Globus pallidus (tissue), 1 donor: ENCODE results near the gene TLCD2.
"Not testable (repeated sequence)": the region's sequence is repeated elsewhere in the genome, so short reads cannot be mapped to it uniquely, and the experiment has no call there.

ENCODE experiments used
- DNase-seq: peaks from one replicate; pipeline ENCODE4 v3.0.0-alpha.2; 2015; ENCODE audit warnings: low spot score

TLCD2 gene, protein sequence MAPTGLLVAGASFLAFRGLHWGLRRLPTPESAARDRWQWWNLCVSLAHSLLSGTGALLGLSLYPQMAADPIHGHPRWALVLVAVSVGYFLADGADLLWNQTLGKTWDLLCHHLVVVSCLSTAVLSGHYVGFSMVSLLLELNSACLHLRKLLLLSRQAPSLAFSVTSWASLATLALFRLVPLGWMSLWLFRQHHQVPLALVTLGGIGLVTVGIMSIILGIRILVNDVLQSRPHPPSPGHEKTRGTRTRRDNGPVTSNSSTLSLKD

DNA sequence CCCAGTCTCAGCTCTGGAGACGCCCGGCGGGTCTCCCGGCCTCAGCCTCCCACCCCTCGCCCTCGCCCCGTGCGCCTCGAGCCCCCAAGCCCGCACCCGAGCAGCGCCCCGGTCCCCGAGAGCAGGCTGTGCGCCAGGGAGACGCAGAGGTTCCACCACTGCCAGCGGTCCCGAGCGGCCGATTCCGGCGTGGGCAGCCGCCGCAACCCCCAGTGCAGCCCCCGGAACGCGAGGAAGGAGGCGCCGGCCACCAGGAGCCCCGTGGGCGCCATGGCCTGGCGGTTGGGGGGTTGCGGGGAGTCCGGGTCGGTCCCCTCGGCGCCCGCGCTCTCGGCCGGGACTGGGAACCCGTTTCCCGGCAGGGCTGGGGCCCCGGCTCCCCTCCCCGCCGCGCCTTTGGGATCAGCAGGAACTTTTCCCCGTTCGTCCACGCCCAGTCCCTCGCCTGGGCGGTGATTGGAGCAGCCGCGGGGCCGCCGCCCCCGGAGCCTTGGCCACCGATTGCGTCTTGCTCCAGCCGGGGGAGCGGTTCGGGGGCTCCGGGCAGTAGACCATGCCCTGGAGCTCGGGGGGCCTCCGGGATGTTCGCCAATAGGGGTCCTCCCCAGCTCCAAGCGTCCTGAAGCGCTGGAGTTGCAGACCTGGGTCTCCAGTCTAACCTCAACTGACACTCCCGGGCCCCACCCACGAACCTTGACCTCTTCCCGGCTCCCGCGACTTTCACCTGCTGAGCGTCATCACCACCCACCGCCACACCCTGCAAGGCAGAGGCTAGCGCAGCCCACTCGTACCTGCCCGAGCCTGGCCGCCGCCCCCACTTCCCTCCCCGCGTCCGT, at the start of gene TLCD2:
Gene TLCD2, minus strand, starts transcription at position 407 of the 836 bp plus-strand sequence. Its CDS starts 135 bp downstream, at position 272.
- no peak for DNase-seq

DNA sequence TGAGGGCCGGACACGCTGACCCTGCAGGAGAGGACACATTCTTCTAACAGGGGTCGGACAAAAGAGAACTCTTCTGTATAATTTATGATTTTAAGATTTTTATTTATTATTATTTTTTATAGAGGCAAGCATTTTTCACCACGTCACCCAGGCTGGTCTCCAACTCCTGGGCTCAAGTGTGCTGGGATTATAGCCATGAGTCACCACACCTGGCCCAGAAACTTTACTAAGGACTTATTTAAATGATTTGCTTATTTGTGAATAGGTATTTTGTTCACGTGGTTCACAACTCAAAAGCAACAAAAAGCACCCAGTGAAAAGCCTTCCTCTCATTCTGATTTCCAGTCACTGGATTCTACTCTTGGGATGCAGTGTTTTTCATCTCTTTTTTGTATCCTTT, 49.4 kb upstream of the TLCD2 start:
- no peak for DNase-seq

DNA sequence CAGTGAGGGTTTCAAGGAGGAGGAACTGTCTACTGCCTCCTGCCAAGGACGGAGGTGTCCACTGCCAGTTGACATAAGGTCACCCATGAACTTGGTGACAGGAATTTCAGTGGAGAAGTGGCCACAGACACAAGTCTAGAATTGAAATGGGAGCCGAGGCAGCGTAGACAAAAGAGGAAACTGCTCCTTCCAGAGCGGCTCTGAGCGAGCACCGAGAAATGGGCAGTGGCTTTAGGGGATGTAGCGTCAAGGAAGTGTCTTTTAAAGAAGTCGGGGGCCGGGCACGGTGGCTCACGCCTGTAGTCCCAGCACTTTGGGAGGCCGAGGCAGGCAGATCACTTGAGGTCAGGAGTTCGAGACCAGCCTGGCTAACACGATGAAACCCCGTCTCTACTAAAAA, 48.6 kb upstream of the TLCD2 start:
- no peak for DNase-seq

DNA sequence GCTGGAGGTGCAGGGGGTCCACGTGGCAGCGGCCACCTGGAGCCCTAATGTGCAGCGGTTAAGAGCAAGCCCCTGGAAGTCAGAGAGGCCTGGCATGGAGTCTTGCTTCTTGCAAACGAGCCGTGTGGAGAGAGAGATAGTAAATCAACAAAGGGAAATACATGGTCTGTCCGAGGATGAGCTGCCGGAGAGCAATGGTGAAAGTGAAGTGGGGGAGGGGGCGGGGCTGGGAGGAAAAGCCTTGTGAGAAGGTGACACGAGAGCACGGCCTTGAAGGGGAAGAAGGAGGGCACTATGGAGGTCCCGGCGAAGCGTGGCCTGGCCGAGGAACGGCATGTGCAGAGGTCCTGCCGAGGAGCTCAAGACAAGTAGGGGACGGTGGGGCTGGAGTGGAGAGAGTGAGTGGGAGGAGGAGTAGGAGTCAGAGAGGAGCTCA, 45.7 kb upstream of the TLCD2 start:
- no peak for DNase-seq

DNA sequence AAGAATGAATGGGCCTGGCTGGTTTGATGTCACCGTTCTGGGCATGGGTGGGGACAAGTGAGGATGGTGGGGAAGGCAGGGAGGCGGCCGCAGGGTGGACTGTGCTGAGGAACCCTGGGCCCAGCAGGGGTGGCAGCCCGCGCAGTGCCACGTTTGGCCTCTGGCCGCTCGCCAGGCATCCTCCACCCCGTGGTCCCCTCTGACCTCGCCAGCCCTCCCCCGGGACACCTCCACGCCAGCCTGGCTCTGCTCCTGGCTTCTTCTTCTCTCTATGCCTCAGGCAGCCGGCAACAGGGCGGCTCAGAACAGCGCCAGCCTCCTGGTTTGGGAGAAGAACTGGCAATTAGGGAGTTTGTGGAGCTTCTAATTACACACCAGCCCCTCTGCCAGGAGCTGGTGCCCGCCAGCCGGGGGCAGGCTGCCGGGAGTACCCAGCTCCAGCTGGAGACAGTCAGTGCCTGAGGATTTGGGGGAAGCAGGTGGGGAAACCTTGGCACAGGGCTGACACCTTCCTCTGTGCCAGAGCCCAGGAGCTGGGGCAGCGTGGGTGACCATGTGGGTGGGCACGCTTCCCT, 45.2 kb upstream of the TLCD2 start:
- no peak for DNase-seq

DNA sequence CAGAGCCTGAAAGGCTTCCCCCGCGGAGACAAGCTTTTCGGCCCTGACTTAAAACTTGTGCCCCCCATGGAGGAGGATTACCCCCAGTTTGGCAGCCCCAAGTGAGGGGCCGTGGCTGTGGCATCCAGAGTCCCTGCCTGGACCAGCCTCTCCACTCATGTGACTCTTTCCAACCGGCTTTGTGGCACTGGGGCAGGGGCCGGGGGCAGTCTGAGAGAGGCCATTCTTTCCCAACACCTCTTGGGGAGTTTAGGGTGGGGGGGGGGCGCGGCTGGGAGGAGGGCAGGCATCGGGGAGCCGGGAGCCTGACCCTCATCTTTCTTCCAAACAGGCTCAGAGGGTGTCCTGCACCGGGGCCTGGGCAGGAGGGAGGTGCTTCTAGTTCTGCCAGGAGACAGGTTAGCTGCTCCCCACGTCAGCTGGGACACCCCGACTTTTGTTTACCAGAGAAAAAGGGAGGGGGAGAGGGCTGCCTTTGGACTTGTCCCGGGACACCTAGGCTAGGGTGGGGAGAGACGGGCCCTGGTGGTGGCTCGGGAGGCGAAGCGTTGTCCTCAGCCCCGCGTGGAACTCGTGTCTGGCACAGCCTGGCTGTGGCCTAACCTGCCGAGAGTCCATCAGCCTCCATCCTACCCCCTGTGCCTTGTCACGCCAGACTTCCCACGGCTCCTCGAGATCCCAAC, 44.4 kb upstream of the TLCD2 start:
- DNase-seq: no peak

DNA sequence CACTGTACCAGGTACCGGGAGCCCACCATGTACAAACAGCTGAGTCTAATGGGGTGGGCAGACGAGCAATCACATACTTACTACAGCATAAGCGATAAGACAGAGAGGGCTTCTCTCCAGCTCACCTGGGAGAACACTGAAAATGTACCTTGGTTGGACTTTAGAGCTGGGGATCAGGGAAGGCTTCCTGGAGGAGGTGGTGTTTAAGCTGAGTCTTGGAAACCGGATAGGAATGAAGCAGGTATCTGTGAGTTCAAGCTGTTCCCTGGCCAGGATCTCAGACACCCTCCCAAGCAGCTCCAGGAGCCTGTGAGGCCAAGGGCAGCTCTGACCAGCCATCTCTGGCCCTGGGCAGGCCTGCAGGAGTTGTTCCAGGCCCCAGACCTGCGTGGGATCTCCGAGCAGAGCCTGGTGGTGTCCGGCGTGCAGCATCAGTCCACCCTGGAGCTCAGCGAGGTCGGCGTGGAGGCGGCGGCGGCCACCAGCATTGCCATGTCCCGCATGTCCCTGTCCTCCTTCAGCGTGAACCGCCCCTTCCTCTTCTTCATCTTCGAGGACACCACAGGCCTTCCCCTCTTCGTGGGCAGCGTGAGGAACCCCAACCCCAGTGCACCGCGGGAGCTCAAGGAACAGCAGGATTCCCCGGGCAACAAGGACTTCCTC, 43.7 kb upstream of the TLCD2 start:
- DNase-seq: no peak

DNA sequence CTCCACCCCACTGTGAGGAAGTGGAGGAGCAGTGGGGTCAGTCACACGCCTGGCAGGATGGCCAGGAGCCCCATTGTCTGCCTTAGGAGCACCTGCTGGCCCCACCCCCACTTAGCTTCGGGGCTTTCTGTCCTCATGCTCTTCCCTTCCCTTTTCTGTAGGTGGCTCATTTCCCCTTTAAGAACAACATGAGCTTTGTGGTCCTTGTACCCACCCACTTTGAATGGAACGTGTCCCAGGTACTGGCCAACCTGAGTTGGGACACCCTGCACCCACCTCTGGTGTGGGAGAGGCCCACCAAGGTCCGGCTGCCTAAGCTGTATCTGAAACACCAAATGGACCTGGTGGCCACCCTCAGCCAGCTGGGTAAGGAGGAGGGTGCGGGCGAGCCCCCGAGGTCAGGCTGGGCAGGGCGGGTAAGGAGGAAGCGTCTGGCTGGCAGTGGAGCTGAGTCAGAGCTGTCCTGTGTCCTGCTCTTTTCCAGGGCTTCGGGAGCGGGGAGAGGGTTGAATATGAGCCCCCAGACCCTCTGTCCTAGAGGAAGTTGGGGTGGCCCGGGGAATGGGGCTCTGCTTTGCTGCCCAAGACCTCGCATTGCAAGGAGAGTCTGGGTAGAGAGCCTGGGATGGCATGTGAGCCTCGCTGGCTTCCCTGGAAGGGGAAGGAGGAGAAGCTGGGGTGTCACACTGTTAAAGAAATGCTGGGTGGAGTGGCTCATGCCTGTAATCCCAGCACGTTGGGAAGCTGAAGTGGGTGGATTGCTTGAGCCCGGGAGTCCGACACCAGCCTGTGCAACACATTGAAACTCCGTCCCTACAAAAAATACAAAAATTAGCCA, 42.5 kb upstream of the TLCD2 start:
- DNase-seq: no peak

DNA sequence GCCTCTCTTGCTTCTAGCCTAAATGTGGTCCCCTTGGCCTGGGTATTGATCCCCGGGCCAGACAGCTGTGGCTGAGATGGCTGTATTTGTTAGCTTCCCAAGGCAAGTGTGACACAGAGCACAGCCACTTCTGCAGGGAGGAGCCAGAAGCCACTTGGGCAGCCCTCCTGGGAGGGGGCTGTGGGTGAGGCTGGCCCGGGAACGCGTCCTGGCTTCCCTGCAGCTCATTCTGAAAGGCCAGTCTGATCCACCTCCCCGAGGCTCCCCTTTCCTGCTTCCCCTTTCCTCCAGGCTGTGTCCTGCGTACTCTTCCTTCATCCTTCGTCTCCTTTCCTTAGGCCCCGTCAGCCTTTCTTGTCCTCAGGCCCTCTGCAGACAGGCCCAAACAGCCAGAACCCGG, 40.5 kb upstream of the TLCD2 start:
- no peak for DNase-seq

DNA sequence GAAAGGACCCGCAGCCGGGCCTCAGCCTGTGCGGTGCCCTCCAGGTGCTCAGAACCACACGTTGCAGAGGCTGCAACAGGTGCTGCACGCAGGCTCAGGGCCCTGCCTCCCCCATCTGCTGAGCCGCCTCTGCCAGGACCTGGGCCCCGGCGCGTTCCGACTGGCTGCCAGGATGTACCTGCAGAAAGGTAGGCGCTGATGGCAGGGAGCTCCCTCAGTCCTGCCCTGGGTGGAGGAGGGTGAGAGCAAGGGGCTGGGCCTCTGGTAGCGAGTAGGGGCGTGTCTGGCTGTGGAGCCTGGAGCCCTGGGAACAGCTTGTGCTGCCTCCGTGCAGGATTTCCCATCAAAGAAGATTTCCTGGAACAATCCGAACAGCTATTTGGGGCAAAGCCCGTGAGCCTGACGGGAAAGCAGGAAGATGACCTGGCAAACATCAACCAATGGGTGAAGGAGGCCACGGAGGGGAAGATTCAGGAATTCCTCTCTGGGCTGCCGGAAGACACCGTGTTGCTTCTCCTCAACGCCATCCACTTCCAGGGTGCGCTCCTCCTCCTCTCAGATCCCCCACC, 36.9 kb upstream of the TLCD2 start:
- no peak for DNase-seq

DNA sequence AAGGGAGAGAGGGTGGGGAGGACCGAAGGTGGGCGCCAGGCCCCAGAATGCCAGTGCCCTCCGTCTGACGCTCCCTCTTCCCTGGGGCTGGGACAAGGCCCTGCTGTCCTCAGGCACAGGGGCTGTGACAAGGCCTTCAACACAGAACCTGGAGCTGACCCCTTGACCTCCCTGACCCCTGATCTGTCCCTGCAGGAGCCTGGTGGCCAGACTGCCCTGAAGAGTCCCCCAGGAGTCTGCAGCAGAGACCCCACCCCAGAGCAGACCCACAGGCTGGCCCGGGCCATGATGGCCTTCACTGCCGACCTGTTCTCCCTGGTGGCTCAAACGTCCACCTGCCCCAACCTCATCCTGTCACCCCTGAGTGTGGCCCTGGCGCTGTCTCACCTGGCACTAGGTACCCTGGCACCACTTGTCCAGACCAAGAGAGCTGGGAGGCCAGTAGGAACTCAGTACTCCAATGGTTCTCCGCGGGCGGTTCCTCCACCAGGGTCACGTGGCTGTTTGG, 35.4 kb upstream of the TLCD2 start:
- no peak for DNase-seq

DNA sequence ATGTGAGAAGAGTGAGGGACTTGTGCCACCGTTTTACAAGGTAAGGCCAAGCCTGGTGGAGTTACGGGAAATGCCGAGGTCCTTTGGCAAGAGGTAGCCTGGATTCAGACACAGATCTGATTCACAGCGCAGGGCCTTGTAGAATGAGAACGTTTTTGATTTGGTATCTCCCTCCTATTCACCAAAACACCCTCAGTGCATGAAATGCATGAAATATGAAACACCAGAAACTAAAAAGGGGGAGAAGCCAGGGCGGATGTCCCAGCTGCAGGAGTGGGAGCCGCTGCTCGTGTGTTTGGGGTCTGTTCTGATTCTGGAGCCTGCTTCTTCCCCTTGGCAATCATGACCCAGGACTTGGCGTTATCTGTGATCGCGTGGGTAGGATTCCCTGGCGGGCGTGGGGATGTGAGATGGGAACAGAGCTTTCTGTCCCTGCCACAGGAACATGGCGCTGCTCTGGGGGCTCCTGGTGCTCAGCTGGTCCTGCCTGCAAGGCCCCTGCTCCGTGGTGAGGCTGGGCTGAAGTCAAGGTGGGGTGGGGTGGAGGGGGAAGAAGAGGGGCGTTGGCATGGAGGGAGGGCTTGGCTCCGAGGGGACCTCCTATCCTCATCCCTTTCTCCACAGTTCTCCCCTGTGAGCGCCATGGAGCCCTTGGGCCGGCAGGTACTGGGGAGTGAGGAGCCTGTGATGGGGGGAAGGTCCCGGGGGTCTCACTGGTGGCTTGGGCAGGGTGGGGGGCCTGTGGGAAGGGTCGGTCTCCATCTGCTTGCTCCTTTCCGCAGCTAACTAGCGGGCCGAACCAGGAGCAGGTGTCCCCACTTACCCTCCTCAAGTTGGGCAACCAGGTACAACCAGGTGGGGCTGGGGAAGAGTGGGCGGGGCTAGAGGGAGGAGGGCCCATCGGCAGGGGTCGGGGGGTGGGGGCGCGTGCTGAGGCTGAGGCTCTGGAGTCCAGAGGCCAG, 34.7 kb upstream of the TLCD2 start:
- no peak for DNase-seq

DNA sequence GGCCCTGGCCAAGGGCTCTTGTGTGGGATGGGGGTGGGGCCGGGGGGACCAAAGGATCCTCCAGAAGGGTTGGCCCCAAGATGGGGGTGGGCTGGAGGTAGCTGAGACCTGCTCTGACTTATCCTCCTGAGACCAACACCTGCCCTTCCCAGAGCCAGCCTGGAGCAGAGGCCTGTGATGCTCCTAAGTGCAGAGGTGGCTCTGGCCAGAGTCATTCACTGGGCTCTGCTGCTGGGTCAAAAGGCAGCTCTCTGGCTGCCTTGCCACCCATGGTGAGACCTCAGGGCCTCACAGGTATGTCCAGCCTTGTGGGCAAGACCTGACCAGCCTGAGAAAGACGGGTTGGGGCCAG, 32.9 kb upstream of the TLCD2 start:
- DNase-seq: no peak

DNA sequence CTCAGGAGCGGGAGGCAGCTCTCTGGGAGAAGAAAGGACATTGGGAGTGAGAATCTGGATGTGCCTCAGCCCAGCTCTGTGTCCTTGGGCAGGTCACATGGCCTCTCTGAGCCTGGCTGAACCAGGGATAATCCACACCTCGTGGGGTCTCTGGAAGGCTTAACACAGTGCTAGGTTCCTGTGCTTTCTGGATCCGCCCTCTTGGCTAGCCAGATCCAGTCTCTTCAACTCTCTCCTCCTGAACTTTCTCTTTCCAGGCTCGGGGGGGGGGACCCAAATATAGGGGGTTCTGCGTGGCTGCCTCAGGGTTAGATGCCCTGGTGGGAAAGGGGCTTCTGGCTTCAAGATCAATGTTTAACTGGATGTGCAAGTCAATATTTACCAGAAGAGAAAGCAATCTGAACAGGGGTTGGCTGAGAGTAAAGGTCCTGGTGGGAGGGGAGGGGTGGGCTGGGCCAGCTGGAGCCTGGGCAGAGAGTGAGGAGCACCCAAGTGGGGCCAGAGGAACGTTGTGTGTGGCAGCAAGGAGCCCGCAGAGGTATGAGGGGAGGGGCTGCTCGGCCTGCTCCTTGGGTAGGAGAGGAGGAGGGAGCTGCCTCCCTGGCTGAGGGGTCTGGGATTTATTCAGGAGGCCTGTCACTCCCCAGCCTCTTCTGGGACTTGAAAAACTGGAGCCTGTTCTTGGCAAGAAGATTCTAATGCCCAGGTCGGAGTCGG, 32.4 kb upstream of the TLCD2 start, which contains the start of gene SERPINF2:
Gene SERPINF2, plus strand, starts transcription at position 501 of the 717 bp plus-strand sequence. CDS start 2,125 bp downstream, outside the sequence.
- DNase-seq: no peak

DNA sequence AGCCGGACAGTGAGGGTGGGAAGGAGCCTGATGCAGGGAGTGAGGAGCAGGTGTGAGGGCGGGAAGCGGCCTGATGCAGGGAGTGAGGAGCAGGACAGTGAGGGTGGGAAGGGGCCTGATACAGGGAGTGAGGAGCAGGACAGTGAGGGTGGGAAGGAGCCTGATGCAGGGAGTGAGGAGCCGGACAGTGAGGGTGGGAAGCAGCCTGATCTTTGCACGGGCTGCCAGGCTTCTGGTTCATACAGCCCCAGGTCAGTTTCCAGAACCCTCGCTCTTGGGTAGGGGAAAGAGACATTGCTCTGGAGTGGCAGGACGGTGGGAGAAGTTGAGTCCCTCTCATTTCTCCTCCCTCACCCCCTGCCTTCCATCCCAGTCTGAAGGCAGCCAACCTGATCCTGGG, 31.7 kb upstream of the TLCD2 start:
- DNase-seq: not testable (repeated sequence)

DNA sequence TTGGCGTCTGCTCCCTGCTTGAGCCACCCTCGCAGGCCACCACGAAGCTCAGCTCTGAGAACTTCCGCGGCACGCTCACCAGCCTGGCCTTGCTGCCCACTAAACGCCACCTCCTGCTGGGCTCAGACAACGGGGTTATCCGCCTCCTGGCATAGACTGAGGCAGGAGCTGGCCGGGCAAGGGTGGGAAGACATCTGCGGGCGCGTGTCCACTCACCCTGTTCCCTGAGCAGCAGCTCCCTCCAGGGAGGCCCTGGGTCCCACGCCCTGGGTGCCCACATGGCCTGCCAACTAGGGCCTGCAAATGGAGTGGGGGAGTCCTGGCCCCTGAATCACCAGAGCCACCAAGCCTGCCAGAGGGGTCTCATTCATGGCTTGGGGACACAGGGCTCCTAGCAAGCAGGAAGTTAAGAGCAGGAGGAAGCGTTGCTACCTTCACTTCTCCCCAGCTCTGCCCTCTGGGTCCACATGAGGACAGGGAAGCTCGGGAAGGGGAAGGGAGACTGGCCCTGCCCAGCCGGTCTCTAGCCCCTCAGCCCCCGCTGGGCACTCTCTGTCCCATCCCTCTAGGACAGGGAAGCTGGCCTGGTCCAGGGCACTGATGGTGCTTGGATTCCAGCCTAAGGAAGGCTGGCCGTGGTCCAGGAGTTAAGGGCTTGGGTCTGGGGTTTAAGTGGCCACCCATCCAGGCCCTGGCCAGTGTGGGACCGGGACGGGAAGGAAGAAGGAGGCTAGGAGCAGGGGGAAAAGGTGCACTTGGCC, 27.5 kb upstream of the TLCD2 start:
- DNase-seq: no peak

DNA sequence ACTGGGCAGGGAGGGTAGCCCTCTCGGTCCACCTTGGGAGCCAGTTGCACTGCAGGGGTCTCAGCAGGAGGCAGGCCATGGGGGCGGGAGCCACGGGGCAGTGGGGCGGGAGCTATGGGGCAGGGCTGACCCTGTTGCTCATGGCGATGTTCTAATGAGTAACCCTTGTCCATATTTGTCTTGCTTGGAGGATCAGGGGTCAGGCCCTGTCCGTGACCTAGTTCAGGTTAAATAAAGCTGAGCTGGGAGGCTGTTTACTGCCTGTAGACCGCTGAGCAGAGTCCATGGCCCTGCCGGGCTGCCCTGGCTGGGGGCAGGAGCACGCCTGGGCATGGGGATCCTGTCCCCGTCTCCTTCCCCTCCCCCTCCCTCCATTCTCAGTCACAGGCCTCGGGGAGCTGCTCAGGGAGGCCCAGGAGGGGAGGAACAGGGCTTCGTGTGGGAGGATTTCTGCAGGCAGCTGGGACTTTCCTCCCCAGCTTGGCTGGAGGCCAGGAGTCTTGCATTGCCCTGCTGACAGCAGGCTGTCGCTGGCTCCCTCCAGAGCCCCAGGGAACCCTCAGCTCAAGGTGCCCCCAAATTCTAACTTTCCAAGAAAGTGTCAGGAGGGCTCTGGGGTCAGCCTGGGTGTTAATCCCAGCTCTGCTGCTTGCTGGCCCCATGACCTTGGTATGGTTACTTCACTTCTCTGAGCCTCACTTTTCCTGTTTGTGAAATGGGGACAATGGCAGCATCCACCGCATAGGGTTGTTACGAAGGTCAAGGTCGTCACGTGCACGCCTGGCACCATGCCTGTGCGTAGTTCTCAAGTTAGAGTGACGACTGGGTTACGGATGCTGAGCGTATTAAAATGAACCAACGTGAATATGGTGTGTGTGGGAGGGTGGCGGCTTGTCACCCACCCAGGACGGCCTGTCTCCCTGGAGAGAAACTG, 26.4 kb upstream of the TLCD2 start:
- DNase-seq: no peak
